ENCODE measurements around the gene KCNA3.

GRCh38 chr1:110673805-110674336 lies 869 bp downstream of the KCNA3 start:
- TF ChIP-seq CTCF (conservative IDR thresholded peaks at IDR 0.05) (no peak), ZFX (IDR thresholded peaks at IDR 0.05) (no peak)

Measured in C4-2B (cell line).